Mammary epithelial cell (primary cell): ENCODE results near the gene SYTL2.

Source experiments
- CTCF ChIP-seq, 2 donors: IDR thresholded peaks in 1 of 2; conservative IDR thresholded peaks in 1 of 2; 2 replicates each; pipeline ENCODE4 v1.5.1; 2011 to 2012; ENCODE audit warnings: inconsistent platforms in 2 of 2, low read length in 2 of 2, mild to moderate bottlenecking in 2 of 2, control low read depth in 1 of 2, low read depth in 1 of 2; ENCODE audit not compliant: insufficient read depth in 1 of 2; ENCODE audit errors: extremely low read depth in 1 of 2
- EZH2 ChIP-seq: IDR thresholded peaks from 2 replicates; pipeline ENCODE4 v1.6.1; 2012; ENCODE audit warnings: low read length, inconsistent platforms, borderline replicate concordance

- TF ChIP-seq EZH2 (no peak), CTCF (conservative IDR thresholded peaks at IDR 0.05 in 1 of 2, IDR thresholded peaks at IDR 0.05 in 1 of 2; ENCODE audit: extremely low read depth in 1 of 2, insufficient read depth in 1 of 2, low read depth in 1 of 2, low read length in 2 of 2) (no peak)
Measured at GRCh38 chr11:85755285-85755684, 55.7 kb downstream of the SYTL2 start.
